GM13977 (cell line): ENCODE results near the gene DNAJC24.

Source experiments
- DNase-seq: peaks from one replicate; pipeline ENCODE4 v3.0.0; 2012; ENCODE audit warnings: low spot score
- CTCF ChIP-seq: IDR thresholded peaks from 2 replicates; pipeline ENCODE4 v1.5.1; 2012; ENCODE audit warnings: mild to moderate bottlenecking, control low read depth; ENCODE audit not compliant: insufficient read depth; ENCODE audit errors: extremely low read depth, missing control alignments
- in situ Hi-C: fragments of 300-500 bp; cut with MboI; formaldehyde crosslinking; loops from one replicate; pipeline ENCODE4 v1.12.0; 2022; ENCODE audit warnings: low sequenced_read_pairs, low pct_unique_long_range_greater_than_20kb, mixed read lengths, inconsistent platforms; ENCODE audit not compliant: unreplicated experiment

The DNAJC24 gene

GRCh38 chr11:31441296-31441695 is 71.6 kb downstream of the DNAJC24 start:
- TF ChIP-seq CTCF = no peak
- DNase-seq = no peak
- in situ Hi-C loops = no loop called here

GRCh38 chr11:31442086-31442485 is 72.4 kb downstream of the DNAJC24 start:
- in situ Hi-C loops = no loop called here
- TF ChIP-seq CTCF = no peak
- DNase-seq = no peak

GRCh38 chr11:31443802-31444201 is 74.1 kb downstream of the DNAJC24 start:
- in situ Hi-C loops = no loop called here
- DNase-seq = no peak
- no peak for TF ChIP-seq CTCF

GRCh38 chr11:31445621-31446020 is 76.0 kb downstream of the DNAJC24 start:
- no peak for DNase-seq
- no peak for TF ChIP-seq CTCF
- in situ Hi-C loops = no loop called here

GRCh38 chr11:31449040-31449439 is 79.4 kb downstream of the DNAJC24 start:
- in situ Hi-C loops = no loop called here
- DNase-seq = no peak
- TF ChIP-seq CTCF = no peak

GRCh38 chr11:31450841-31451240 is 81.2 kb downstream of the DNAJC24 start:
- in situ Hi-C loops = no loop called here

More at GRCh38 chr11:31450841-31451240, 81.2 kb downstream of the DNAJC24 start:
- DNase-seq = no peak
- no peak for TF ChIP-seq CTCF
